HepG2 (cell line): Measurements from ENCODE around the gene CDC42BPG. TPM values are rescaled to one million over a fixed set of nuclear protein-coding genes. Genes with fewer than 3 reads are reported as not detected.

Source experiments
- ARID4A ChIP-seq: sonication (generic); formaldehyde crosslinking; IDR thresholded peaks from 2 replicates; pipeline ENCODE4 v1.5.0; 2020; ENCODE audit warnings: mild to moderate bottlenecking, missing genetic modification reagents, borderline replicate concordance
- ASH2L ChIP-seq: fragments of 300-600, 200-600 bp; sonication (generic); IDR thresholded peaks from 2 replicates; pipeline ENCODE4 v1.7.0; 2017; ENCODE audit warnings: low read depth, mild to moderate bottlenecking, moderate library complexity, mixed read lengths, low read length; ENCODE audit not compliant: insufficient read length
- ATF7 ChIP-seq, 2 experiments: fragments of 450-650 bp in 1 of 2; sonication (generic) in 1 of 2; formaldehyde crosslinking in 1 of 2; IDR thresholded peaks; 2 replicates each; pipeline versions ENCODE4 v1.4.0 to v1.6.1; 2016 to 2020; ENCODE audit warnings: antibody characterized with exemption in 1 of 2, mild to moderate bottlenecking in 1 of 2, missing genetic modification reagents in 1 of 2
- DBP ChIP-seq: sonication (generic); formaldehyde crosslinking; IDR thresholded peaks from 2 replicates; pipeline ENCODE4 v1.4.0; 2020; ENCODE audit warnings: missing genetic modification reagents; ENCODE audit errors: not compliant biosample characterization
- EP300 ChIP-seq, 3 experiments: sonication (generic) in 1 of 3; formaldehyde crosslinking in 1 of 3; IDR thresholded peaks; 2 replicates each; pipeline versions ENCODE4 v1.5.1 to v1.6.1; 2011 to 2020; ENCODE audit warnings: low read depth in 2 of 3, low read length in 2 of 3, borderline replicate concordance in 1 of 3, improper control_type of control experiment in 1 of 3, mild to moderate bottlenecking in 1 of 3, missing genetic modification reagents in 1 of 3, moderate library complexity in 1 of 3
- FOXM1 ChIP-seq: sonication (generic); formaldehyde crosslinking; IDR thresholded peaks from 2 replicates; pipeline ENCODE4 v1.5.0; 2020; ENCODE audit warnings: missing genetic modification reagents
- FOXP1 ChIP-seq, 2 experiments: fragments of 450-650 bp in 1 of 2; IDR thresholded peaks; 2 replicates each; pipeline ENCODE4 v1.6.1; 2017 to 2018; ENCODE audit warnings: antibody characterized with exemption in 1 of 2
- HMG20B ChIP-seq: conservative IDR thresholded peaks from 2 replicates; pipeline ENCODE4 v1.6.1; 2016; ENCODE audit warnings: missing genetic modification reagents, missing compliant biosample characterization
- KDM1A ChIP-seq: IDR thresholded peaks from 2 replicates; pipeline ENCODE4 v1.6.1; 2016; ENCODE audit warnings: missing compliant biosample characterization
- LRRFIP1 ChIP-seq: sonication (generic); formaldehyde crosslinking; conservative IDR thresholded peaks from 2 replicates; pipeline ENCODE4 v1.4.0; 2020; ENCODE audit warnings: missing genetic modification reagents
- MYPOP ChIP-seq: sonication (generic); formaldehyde crosslinking; IDR thresholded peaks from 2 replicates; pipeline ENCODE4 v1.8.1; 2023; ENCODE audit warnings: mild to moderate bottlenecking, moderate library complexity, missing genetic modification reagents
- RXRA ChIP-seq: sonication (generic); formaldehyde crosslinking; IDR thresholded peaks from 2 replicates; pipeline ENCODE4 v1.5.1; 2020; ENCODE audit warnings: missing genetic modification reagents
- SALL1 ChIP-seq: sonication (generic); formaldehyde crosslinking; IDR thresholded peaks from 2 replicates; pipeline ENCODE4 v1.8.0; 2022; ENCODE audit warnings: mild to moderate bottlenecking, missing genetic modification reagents
- SMARCC2 ChIP-seq: fragments of 450-650 bp; IDR thresholded peaks from 2 replicates; pipeline ENCODE4 v1.6.1; 2017; ENCODE audit warnings: antibody characterized with exemption, mild to moderate bottlenecking
- SNAPC5 ChIP-seq: sonication (generic); formaldehyde crosslinking; IDR thresholded peaks from 2 replicates; pipeline ENCODE4 v1.8.1; 2023; ENCODE audit warnings: mild to moderate bottlenecking, missing genetic modification reagents, borderline replicate concordance
- ZFP1 ChIP-seq: IDR thresholded peaks from 2 replicates; pipeline ENCODE4 v1.6.1; 2016
- ZKSCAN8 ChIP-seq: IDR thresholded peaks from 2 replicates; pipeline ENCODE4 v1.6.1; 2016; ENCODE audit warnings: borderline replicate concordance, missing genetic modification reagents, missing compliant biosample characterization
- ZNF101 ChIP-seq: sonication (generic); formaldehyde crosslinking; IDR thresholded peaks from 2 replicates; pipeline ENCODE4 v1.4.0; 2020; ENCODE audit warnings: mild to moderate bottlenecking, low read depth, missing genetic modification reagents, borderline replicate concordance
- ZNF777 ChIP-seq: sonication (generic); formaldehyde crosslinking; IDR thresholded peaks from 2 replicates; pipeline ENCODE4 v1.4.0; 2020; ENCODE audit warnings: missing genetic modification reagents
- polyA plus RNA-seq, 8 experiments: library from polyadenylated mRNA; depleted of rRNA in 3 of 8; stranded (reverse) in 7 of 8; unstranded in 1 of 8; fragments of >200 nt; fragmentation: Illumina TruSeq in 4 of 8; extraction: Trizol in 4 of 8; gene quantifications; 2 replicates each; pipeline versions ENCODE4 v1.2.1 to v1.2.3, GENCODE V29; 2011 to 2016; ENCODE audit warnings: low read depth in 4 of 8, missing spikeins in 1 of 8, mixed read lengths in 1 of 8; ENCODE audit not compliant: insufficient read depth in 1 of 8
- total RNA-seq, 5 experiments: library from RNA; depleted of rRNA; stranded (reverse); fragments of >200 nt; fragmentation: Illumina TruSeq; extraction: Trizol; gene quantifications; 2 replicates each; pipeline ENCODE4 v1.2.3, GENCODE V29; 2016; ENCODE audit warnings: low read depth in 1 of 5

CDC42BPG gene
- total and polyA plus RNA-seq, 2 of the 13 experiments (the other 11 are each of a cell fraction or from before 2014, with no cell fraction given), result 0.55 to 1.4 TPM

- no peak for TF ChIP-seq EP300 (IDR thresholded peaks at IDR 0.05; ENCODE audit: low read depth in 2 of 2, low read length in 2 of 2)
- TF ChIP-seq EP300 (CRISPR knock-in tag; IDR thresholded peaks at IDR 0.05; ENCODE audit: borderline replicate concordance), result no peak
- no peak for TF ChIP-seq DBP (CRISPR knock-in tag)
- no peak for TF ChIP-seq ATF7 (IDR thresholded peaks at IDR 0.05)
- no peak for TF ChIP-seq ATF7 (CRISPR knock-in tag; IDR thresholded peaks at IDR 0.05)
- 0 out of 2 replicates have a peak, but pooled peaks have one; percentile 33 for TF ChIP-seq ZNF777
- no peak for TF ChIP-seq FOXP1 (IDR thresholded peaks at IDR 0.05)
- TF ChIP-seq FOXP1 (CRISPR knock-in tag; IDR thresholded peaks at IDR 0.05), result no peak
- no peak for TF ChIP-seq SNAPC5 (CRISPR knock-in tag)
- no peak for TF ChIP-seq ZKSCAN8 (CRISPR knock-in tag)
- TF ChIP-seq ARID4A (CRISPR knock-in tag), result peak; percentile 71; the same call in 1 of the 2 replicates
- TF ChIP-seq ZFP1, result no peak
- TF ChIP-seq ASH2L, result no peak
- TF ChIP-seq SMARCC2, result no peak
- TF ChIP-seq HMG20B (CRISPR knock-in tag), result no peak
- TF ChIP-seq KDM1A (CRISPR knock-in tag), result peak; percentile 37; the same call in 1 of the 2 replicates
- peak; percentile 70; the same call in 1 of the 2 replicates for TF ChIP-seq SALL1 (CRISPR knock-in tag)
- TF ChIP-seq RXRA, result peak; percentile 37; the same call in 1 of the 2 replicates
- no peak for TF ChIP-seq LRRFIP1 (CRISPR knock-in tag)
- no peak for TF ChIP-seq MYPOP
- no peak for TF ChIP-seq FOXM1 (CRISPR knock-in tag)
- no peak for TF ChIP-seq ZNF101 (CRISPR knock-in tag)
Measured at GRCh38 chr11:64846998-64847666, 2.7 kb upstream of the CDC42BPG start (continued).
